ENCODE measurements around the gene CDK2.

The CDK2 gene

GRCh38 chr12:55927588-55928502, 38.8 kb upstream of the CDK2 start, which contains the start of gene PYM1:
TSS of gene PYM1 (minus strand) at chr12:55927894. CDS start at chr12:55927761, 133 bp downstream.
- peak within 1 kb of the TSS; percentile 99 for H3K4me3 ChIP-seq (ENCODE audit: low read length)
- TF ChIP-seq CTCF (conservative IDR thresholded peaks at IDR 0.05; ENCODE audit: low read depth, low read length), result no peak
- DNase-seq (ENCODE audit: low read depth), result no peak

GRCh38 chr12:55929306-55929791, 37.3 kb upstream of the CDK2 start:
- DNase-seq (ENCODE audit: low read depth), result no peak
- no peak overlapping the region for H3K4me3 ChIP-seq (ENCODE audit: low read length)
- TF ChIP-seq CTCF (conservative IDR thresholded peaks at IDR 0.05; ENCODE audit: low read depth, low read length), result no peak

GRCh38 chr12:55930771-55931316, 35.8 kb upstream of the CDK2 start, which contains the start of gene DGKA:
TSS of gene DGKA (plus strand) at chr12:55931162. CDS start at chr12:55936504, 5,342 bp downstream.
- peak; percentile 75 for TF ChIP-seq CTCF (conservative IDR thresholded peaks at IDR 0.05; ENCODE audit: low read depth, low read length)
- DNase-seq (ENCODE audit: low read depth), result no peak
- peak within 1 kb of the TSS; percentile 66 for H3K4me3 ChIP-seq (ENCODE audit: low read length)

GRCh38 chr12:55931317-55931779, 35.3 kb upstream of the CDK2 start:
- DNase-seq (ENCODE audit: low read depth), result no peak
- peak overlapping the region; percentile 66 for H3K4me3 ChIP-seq (ENCODE audit: low read length)
- TF ChIP-seq CTCF (conservative IDR thresholded peaks at IDR 0.05; ENCODE audit: low read depth, low read length), result no peak

GRCh38 chr12:55931780-55932550, 34.7 kb upstream of the CDK2 start:
- no peak for TF ChIP-seq CTCF (conservative IDR thresholded peaks at IDR 0.05; ENCODE audit: low read depth, low read length)
- peak overlapping the region; percentile 66 for H3K4me3 ChIP-seq (ENCODE audit: low read length)
- DNase-seq (ENCODE audit: low read depth), result no peak

GRCh38 chr12:55932551-55932910, 34.1 kb upstream of the CDK2 start:
- H3K4me3 ChIP-seq (ENCODE audit: low read length), result peak overlapping the region; percentile 66
- no peak for TF ChIP-seq CTCF (conservative IDR thresholded peaks at IDR 0.05; ENCODE audit: low read depth, low read length)
- DNase-seq (ENCODE audit: low read depth), result no peak

Measured in retinal pigment epithelial cell (primary cell).